ENCODE measurements around the gene ATP10D.
"Not testable (repeated sequence)": the region's sequence is repeated elsewhere in the genome, so short reads cannot be mapped to it uniquely, and the experiment has no call there.

Gene ATP10D

GRCh38 chr4:47485047-47485692 lies at the start of gene ATP10D:
TSS of gene ATP10D (plus strand) at chr4:47485275. CDS start at chr4:47512541, 27,266 bp downstream.
- DNase-seq, result peak; percentile 76 to 85

- no peak for DNase-seq
Observed at GRCh38 chr4:47442980-47443379, 42.1 kb upstream of the ATP10D start.

DNA sequence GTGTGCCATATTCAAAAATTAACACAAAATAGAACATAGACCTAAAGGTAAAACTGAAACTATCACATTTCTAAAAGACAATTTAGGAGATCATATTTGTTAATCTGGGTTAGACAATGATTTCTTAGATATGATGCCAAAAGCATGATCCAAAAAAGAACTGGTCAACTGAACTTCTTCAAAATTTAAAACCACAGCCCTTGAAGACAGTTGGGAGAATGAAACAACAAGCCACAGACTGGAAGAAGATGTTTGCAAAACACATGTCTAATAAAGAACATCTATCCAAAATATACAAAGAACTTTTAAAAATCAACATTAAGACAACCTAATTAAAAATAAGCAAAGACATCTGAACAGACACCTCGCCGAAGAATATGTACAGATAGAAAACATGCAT lies 41.0 kb upstream of the ATP10D start:
- no peak for DNase-seq

GRCh38 chr4:47451657-47452056 lies 33.4 kb upstream of the ATP10D start:
- no peak for DNase-seq

- no peak for DNase-seq
Observed at GRCh38 chr4:47462799-47463234, 22.3 kb upstream of the ATP10D start.

GRCh38 chr4:47463235-47463956 lies 21.7 kb upstream of the ATP10D start, which contains the start of gene COMMD8:
TSS of gene COMMD8 (minus strand) at chr4:47463702. CDS start at chr4:47463651, 51 bp downstream.
- peak; percentile 95 to 98 for DNase-seq

DNA sequence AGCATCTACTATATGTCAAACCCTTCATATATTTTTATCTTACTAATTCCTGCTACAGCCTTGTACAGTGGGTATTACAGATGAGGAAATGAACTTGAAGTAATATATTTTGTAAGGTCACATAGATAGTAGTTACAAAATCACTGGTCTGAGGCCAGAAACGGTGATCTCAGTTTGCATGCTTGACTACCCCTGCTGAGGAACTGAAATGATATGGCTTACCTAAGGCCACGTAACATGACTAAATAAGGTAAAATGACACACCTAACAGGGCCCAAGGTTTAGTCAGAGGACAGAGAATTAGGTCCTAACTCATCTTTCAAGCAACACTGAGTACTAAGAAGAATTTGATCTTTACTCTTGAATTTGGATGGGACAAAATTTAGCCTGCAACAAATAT lies 20.1 kb upstream of the ATP10D start:
- DNase-seq, result no peak

- no peak for DNase-seq
Observed at GRCh38 chr4:47466056-47466785, 18.9 kb upstream of the ATP10D start.

- no peak for DNase-seq
Observed at GRCh38 chr4:47468706-47469365, 16.2 kb upstream of the ATP10D start.

GRCh38 chr4:47469951-47470350 lies 15.1 kb upstream of the ATP10D start:
- DNase-seq, result no peak

DNA sequence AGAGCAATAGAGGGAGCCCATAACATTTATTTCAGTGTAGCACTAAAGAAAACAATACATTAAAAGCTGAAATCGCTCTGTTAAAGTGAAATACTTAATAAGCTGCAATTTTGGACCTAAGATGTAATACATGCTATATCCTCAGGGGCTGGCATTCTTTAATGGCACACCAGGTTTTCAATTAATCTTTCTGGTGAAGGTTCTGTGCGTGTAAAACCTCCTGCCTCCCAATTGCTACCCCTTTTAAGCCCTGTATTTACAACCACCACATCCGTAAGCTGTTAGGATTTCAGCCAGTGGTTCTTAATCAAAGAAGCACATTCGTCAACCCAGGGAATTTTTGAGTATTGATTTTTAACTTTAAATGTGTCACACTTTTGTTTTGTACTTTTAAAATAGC lies 14.0 kb upstream of the ATP10D start:
- DNase-seq, result no peak

- DNase-seq, result no peak
Observed at GRCh38 chr4:47471591-47471990, 13.5 kb upstream of the ATP10D start.

GRCh38 chr4:47473141-47473750 lies 11.8 kb upstream of the ATP10D start:
- DNase-seq, result no peak

DNA sequence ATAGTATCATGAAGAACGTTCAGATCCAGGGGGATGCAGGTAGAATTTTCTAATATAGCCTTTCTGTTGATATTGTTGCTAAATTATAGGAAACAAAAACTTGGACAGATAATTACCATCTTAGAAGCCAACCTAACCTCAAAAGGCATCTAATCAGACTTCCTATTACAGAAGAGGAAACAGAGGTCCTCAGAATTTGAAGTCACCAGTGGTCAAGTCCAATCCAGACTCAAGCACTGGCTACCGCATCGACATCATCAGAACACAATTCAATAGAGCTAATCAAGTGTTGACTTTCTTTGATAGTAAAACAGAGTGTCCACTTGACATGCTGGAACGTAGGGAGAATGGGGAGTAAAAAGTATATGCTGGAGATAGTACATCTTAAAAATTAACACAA lies 10.3 kb upstream of the ATP10D start:
- DNase-seq, result no peak

GRCh38 chr4:47475411-47475810 lies 9.7 kb upstream of the ATP10D start:
- DNase-seq, result no peak

GRCh38 chr4:47478804-47479203 lies 6.3 kb upstream of the ATP10D start:
- DNase-seq, result no peak

DNA sequence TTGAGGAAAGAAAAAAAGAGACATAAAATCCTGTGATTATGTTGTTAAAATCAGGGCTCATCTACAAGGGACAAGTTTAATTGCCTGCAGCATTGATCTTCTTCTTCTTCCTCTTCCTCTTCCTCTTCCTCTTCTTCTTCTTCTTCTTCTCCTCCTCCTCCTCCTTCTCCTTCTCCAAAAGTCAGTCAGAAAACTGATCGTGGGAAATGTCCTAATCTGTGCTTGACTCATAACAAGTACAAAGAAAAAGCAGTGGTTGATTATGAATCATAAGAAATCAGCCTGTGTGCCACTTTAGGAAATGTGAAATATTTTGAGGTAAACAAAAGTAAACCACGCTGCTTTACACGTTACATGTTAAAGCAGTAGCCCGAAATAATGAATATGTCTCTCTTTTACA lies 2.7 kb upstream of the ATP10D start:
- DNase-seq, result no peak

GRCh38 chr4:47483745-47484144 lies 1.3 kb upstream of the ATP10D start:
- no peak for DNase-seq

GRCh38 chr4:47484168-47484567 lies 907 bp upstream of the ATP10D start:
- DNase-seq, result no peak

DNA sequence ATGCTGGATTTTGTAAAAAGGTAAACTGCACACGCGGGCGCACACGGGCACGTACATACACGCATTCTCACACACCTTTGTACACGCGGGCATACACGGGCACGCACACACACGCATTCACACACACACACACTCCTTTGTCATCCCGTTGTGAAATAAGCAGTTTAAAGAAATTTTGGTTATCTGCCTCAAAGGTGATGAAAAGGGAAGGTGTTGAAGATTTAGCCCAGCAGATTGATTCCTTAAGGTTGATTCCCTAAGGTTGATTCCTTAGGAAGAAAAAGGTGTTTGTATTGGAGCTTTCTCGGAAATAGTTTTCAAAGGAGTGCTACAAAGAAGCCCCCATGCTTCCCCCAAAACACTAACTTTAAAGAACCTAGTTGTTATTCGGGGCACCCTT lies 693 bp downstream of the ATP10D start:
- no peak for DNase-seq

DNA sequence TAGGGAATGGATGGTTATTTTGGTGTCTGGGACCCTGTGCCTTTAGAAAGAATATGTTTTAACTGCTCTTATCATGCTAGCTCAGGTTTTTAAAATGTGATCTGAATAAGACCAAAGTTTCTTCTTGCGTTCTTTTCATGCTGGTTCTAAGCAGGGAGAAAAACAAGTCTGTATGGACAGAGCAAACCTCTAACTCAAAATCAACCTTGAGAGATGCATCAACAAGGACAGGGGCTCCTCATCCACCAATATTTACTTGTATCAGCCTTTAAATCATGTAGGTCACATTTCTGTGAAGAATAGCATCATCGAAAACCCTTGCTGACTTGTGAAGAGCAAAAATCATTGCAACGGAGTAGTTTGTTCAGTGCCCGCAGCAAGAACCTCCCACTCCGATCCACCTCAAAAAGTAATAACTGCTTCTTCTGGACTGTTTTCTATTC lies 1.2 kb downstream of the ATP10D start:
- no peak for DNase-seq

DNA sequence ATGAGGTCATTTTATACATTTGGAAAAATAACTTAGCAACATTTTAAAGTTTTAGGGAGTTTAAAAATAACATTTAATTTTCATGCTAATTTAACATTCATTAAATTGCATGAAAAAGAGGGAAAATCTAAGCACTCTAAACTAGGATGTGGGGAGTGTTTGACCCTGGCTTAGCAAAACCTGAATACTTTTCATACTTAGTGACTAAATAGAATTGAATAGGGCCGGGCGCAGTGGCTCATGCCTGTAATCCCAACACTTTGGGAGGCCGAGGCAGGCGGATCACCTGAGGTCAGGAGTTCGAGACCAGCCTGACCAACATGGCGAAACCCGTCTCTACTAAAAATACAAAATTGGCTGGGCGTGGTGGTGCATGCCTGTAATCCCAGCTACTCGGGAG lies 1.7 kb downstream of the ATP10D start:
- DNase-seq, result not testable (repeated sequence)

- DNase-seq, result no peak
Observed at GRCh38 chr4:47488706-47489105, 3.6 kb downstream of the ATP10D start.
